Measurements from ENCODE around the gene RNF144B.

The RNF144B gene

GRCh38 chr6:18368277-18369105, 18.7 kb upstream of the RNF144B start:
- TF ChIP-seq SPI1 (IDR thresholded peaks at IDR 0.05; ENCODE audit: low read depth, low read length) (no peak), TAF1 (IDR thresholded peaks at IDR 0.05; ENCODE audit: low read depth, low read length) (no peak), PAX5 (IDR thresholded peaks at IDR 0.05; ENCODE audit: insufficient read depth, low read length, severe bottlenecking) (no peak), POU2F2 (IDR thresholded peaks at IDR 0.05; ENCODE audit: low read depth, low read length) (no peak), POLR2AphosphoS5 (IDR thresholded peaks at IDR 0.05; ENCODE audit: low read depth, low read length) (no peak), POLR2A (IDR thresholded peaks at IDR 0.05; ENCODE audit: low read depth, low read length) (no peak)
- FAIRE-seq (no peak), DNase-seq (ENCODE audit: insufficient read length, low spot score) (no peak)

GRCh38 chr6:18371010-18371409, 16.1 kb upstream of the RNF144B start:
- FAIRE-seq (no peak), DNase-seq (ENCODE audit: insufficient read length, low spot score) (no peak)
- TF ChIP-seq POLR2A (IDR thresholded peaks at IDR 0.05; ENCODE audit: low read depth, low read length), result no peak
- TF ChIP-seq PAX5 (IDR thresholded peaks at IDR 0.05; ENCODE audit: insufficient read depth, low read length, severe bottlenecking), result no peak
- TF ChIP-seq POU2F2 (IDR thresholded peaks at IDR 0.05; ENCODE audit: low read depth, low read length), result no peak
- no peak for TF ChIP-seq POLR2AphosphoS5 (IDR thresholded peaks at IDR 0.05; ENCODE audit: low read depth, low read length)
- no peak for TF ChIP-seq TAF1 (IDR thresholded peaks at IDR 0.05; ENCODE audit: low read depth, low read length)
- TF ChIP-seq SPI1 (IDR thresholded peaks at IDR 0.05; ENCODE audit: low read depth, low read length), result no peak

- no peak for TF ChIP-seq SPI1 (IDR thresholded peaks at IDR 0.05; ENCODE audit: low read depth, low read length)
- TF ChIP-seq POLR2AphosphoS5 (IDR thresholded peaks at IDR 0.05; ENCODE audit: low read depth, low read length), result no peak
- no peak for TF ChIP-seq POU2F2 (IDR thresholded peaks at IDR 0.05; ENCODE audit: low read depth, low read length)
- no peak for TF ChIP-seq PAX5 (IDR thresholded peaks at IDR 0.05; ENCODE audit: insufficient read depth, low read length, severe bottlenecking)
- no peak for TF ChIP-seq TAF1 (IDR thresholded peaks at IDR 0.05; ENCODE audit: low read depth, low read length)
- TF ChIP-seq POLR2A (IDR thresholded peaks at IDR 0.05; ENCODE audit: low read depth, low read length), result no peak
- DNase-seq (ENCODE audit: insufficient read length, low spot score) (no peak), FAIRE-seq (no peak)
These were observed 15.5 kb upstream of the RNF144B start for GRCh38 chr6:18371656-18372055.

GRCh38 chr6:18380158-18380836, 6.9 kb upstream of the RNF144B start:
- TF ChIP-seq POLR2A (IDR thresholded peaks at IDR 0.05; ENCODE audit: low read depth, low read length) (no peak), POU2F2 (IDR thresholded peaks at IDR 0.05; ENCODE audit: low read depth, low read length) (no peak)
- DNase-seq (ENCODE audit: insufficient read length, low spot score) (no peak), FAIRE-seq (no peak)

- no peak for TF ChIP-seq TAF1 (IDR thresholded peaks at IDR 0.05; ENCODE audit: low read depth, low read length)
- FAIRE-seq (no peak), DNase-seq (ENCODE audit: insufficient read length, low spot score) (no peak)
These were observed 6.3 kb upstream of the RNF144B start for GRCh38 chr6:18380851-18381250.

GRCh38 chr6:18383441-18383840, 3.7 kb upstream of the RNF144B start:
- no peak for FAIRE-seq
- TF ChIP-seq POU2F2 (IDR thresholded peaks at IDR 0.05; ENCODE audit: low read depth, low read length) (no peak), POLR2AphosphoS5 (IDR thresholded peaks at IDR 0.05; ENCODE audit: low read depth, low read length) (no peak), SPI1 (IDR thresholded peaks at IDR 0.05; ENCODE audit: low read depth, low read length) (no peak), POLR2A (IDR thresholded peaks at IDR 0.05; ENCODE audit: low read depth, low read length) (no peak), TAF1 (IDR thresholded peaks at IDR 0.05; ENCODE audit: low read depth, low read length) (no peak), PAX5 (IDR thresholded peaks at IDR 0.05; ENCODE audit: insufficient read depth, low read length, severe bottlenecking) (no peak)
- DNase-seq (ENCODE audit: insufficient read length, low spot score), result no peak

- DNase-seq (ENCODE audit: insufficient read length, low spot score) (no peak), FAIRE-seq (no peak)
- TF ChIP-seq POLR2AphosphoS5 (IDR thresholded peaks at IDR 0.05; ENCODE audit: low read depth, low read length) (no peak), POU2F2 (IDR thresholded peaks at IDR 0.05; ENCODE audit: low read depth, low read length) (no peak), PAX5 (IDR thresholded peaks at IDR 0.05; ENCODE audit: insufficient read depth, low read length, severe bottlenecking) (no peak), SPI1 (IDR thresholded peaks at IDR 0.05; ENCODE audit: low read depth, low read length) (no peak)
These were observed 2.5 kb upstream of the RNF144B start for GRCh38 chr6:18384621-18385020.

GRCh38 chr6:18386298-18386976, 713 bp upstream of the RNF144B start:
- DNase-seq (ENCODE audit: insufficient read length, low spot score), result no peak
- FAIRE-seq, result no peak
- TF ChIP-seq POU2F2 (IDR thresholded peaks at IDR 0.05; ENCODE audit: low read depth, low read length) (no peak), SPI1 (IDR thresholded peaks at IDR 0.05; ENCODE audit: low read depth, low read length) (no peak), POLR2A (IDR thresholded peaks at IDR 0.05; ENCODE audit: low read depth, low read length) (no peak), PAX5 (IDR thresholded peaks at IDR 0.05; ENCODE audit: insufficient read depth, low read length, severe bottlenecking) (no peak), TAF1 (IDR thresholded peaks at IDR 0.05; ENCODE audit: low read depth, low read length) (no peak), POLR2AphosphoS5 (IDR thresholded peaks at IDR 0.05; ENCODE audit: low read depth, low read length) (no peak)

- FAIRE-seq (no peak), DNase-seq (ENCODE audit: insufficient read length, low spot score) (no peak)
- TF ChIP-seq POLR2AphosphoS5 (IDR thresholded peaks at IDR 0.05; ENCODE audit: low read depth, low read length), result no peak
- no peak for TF ChIP-seq SPI1 (IDR thresholded peaks at IDR 0.05; ENCODE audit: low read depth, low read length)
These were observed 1.1 kb downstream of the RNF144B start for GRCh38 chr6:18388271-18388670.

GRCh38 chr6:18388942-18389341, 1.8 kb downstream of the RNF144B start:
- DNase-seq (ENCODE audit: insufficient read length, low spot score), result no peak
- no peak for FAIRE-seq
- no peak for TF ChIP-seq POU2F2 (IDR thresholded peaks at IDR 0.05; ENCODE audit: low read depth, low read length)

All from GM12891 (cell line).